Aorta (tissue), 5 donors: Measurements from ENCODE around the gene IGLL1. TPM values are rescaled to one million over a fixed set of nuclear protein-coding genes. Genes with fewer than 3 reads are reported as not detected.
"Not testable (repeated sequence)": the region's sequence is repeated elsewhere in the genome, so short reads cannot be mapped to it uniquely, and the experiment has no call there.

Experiments
- ATAC-seq: fragments of 200-7000 bp; cut with Tn5 transposase; one replicate; pipeline ENCODE4 v1.9.1; 2022; ENCODE audit warnings: moderate library complexity; ENCODE audit not compliant: low FRiP score
- DNase-seq, 2 donors: peaks; one replicate each; pipeline ENCODE4 v3.0.0-alpha.2; 2020
- H3K27ac ChIP-seq, 2 donors: one replicate each; pipeline ENCODE4 v1.5.1; 2013; ENCODE audit warnings: low read length in 2 of 2, mild to moderate bottlenecking in 2 of 2, moderate library complexity in 2 of 2, control low read depth in 1 of 2, inconsistent platforms in 1 of 2, low read depth in 1 of 2
- H3K27me3 ChIP-seq, 2 donors: one replicate each; pipeline ENCODE4 v1.6.1; 2013; ENCODE audit warnings: control low read depth in 1 of 2, low read length in 1 of 2, mild to moderate bottlenecking in 1 of 2, moderate library complexity in 1 of 2; ENCODE audit not compliant: insufficient read depth in 2 of 2, control insufficient read depth in 1 of 2
- H3K36me3 ChIP-seq, 2 donors: one replicate each; pipeline ENCODE4 v1.6.1; 2013; ENCODE audit warnings: control low read depth in 1 of 2, low read length in 1 of 2, mild to moderate bottlenecking in 1 of 2; ENCODE audit not compliant: insufficient read depth in 2 of 2, control insufficient read depth in 1 of 2
- H3K4me1 ChIP-seq, 2 donors: one replicate each; pipeline ENCODE4 v1.6.1; 2013; ENCODE audit warnings: low read length in 2 of 2, control low read depth in 1 of 2, mild to moderate bottlenecking in 1 of 2, moderate library complexity in 1 of 2; ENCODE audit not compliant: insufficient read depth in 2 of 2, control insufficient read depth in 1 of 2
- H3K4me3 ChIP-seq, 2 donors: one replicate each; pipeline ENCODE4 v1.5.1; 2013; ENCODE audit warnings: low read length in 2 of 2, control low read depth in 1 of 2, mild to moderate bottlenecking in 1 of 2
- H3K9me3 ChIP-seq: one replicate; pipeline ENCODE4 v1.6.1; 2013; ENCODE audit warnings: mild to moderate bottlenecking, low read length; ENCODE audit not compliant: control insufficient read depth
- WGBS, 2 donors: extraction: QIAGEN DNeasy Blood & Tissue Kit; methylation state at CpG; one replicate each; pipeline ENCODE4 v1.1.7; 2013; 5-methylcytosine and 5-hydroxymethylcytosine counted together
- intact Hi-C, 2 donors: fragments of 100-400 bp; cut with DNase I; formaldehyde crosslinking; loops; one replicate each; pipeline versions ENCODE4 v1.14.2 to v1.15.0; 2022
- polyA plus RNA-seq, 2 donors: library from polyadenylated mRNA; stranded (reverse); fragments of 200-250 nt; gene quantifications; one replicate each; pipeline ENCODE4 v1.2.3, GENCODE V29; 2013
- total RNA-seq, 2 donors: library from RNA; stranded (reverse); fragmentation: NEBNext Ultra II Directional; extraction: Animal tissue kit (Norgen Biotek cat#: 25700); gene quantifications; one replicate each; pipeline ENCODE4 v1.2.1, GENCODE V29; 2021
- donor health status: healthy with polysubstance abuse.
- donor health status: Bipolar disorder and iron deficiency.
- donor health status: DM: no; HTN: no; CAD: no.
- donor health status: DM: no; HTN: no; CAD: no.
- donor health status: DM: yes; HTN: yes; CAD: no.

Gene IGLL1
- total and polyA plus RNA-seq, 4 donors, result not detected

DNA sequence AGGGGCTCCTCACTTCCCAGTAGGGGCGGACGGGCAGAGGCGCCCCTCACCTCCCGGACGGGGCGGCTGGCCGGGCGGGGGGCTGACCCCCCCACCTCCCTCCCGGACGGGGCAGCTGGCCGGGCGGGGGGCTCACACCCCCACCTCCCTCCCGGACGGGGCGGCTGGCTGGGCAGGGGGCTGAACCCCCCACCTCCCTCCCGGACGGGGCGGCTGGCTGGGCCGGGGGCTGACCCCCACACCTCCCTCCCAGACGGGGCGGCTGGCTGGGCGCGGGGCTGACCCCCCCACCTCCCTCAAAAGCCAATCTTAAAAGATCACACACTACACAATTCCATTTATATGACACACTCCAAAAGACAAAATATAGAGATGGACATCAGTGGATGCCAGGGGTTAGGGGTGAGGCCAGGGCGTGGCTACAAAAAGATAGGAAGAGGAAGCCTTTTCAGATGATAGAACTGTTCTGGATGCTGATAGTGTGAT, 19.0 kb downstream of the IGLL1 start:
- H3K27me3 ChIP-seq, ATAC-seq, H3K36me3 ChIP-seq, H3K4me3 ChIP-seq, H3K4me1 ChIP-seq, intact Hi-C loops, H3K27ac ChIP-seq, H3K9me3 ChIP-seq: not testable (repeated sequence)
- peak in 1 of 2 donors; percentile 13 for DNase-seq
- 85 to 91% methylated on average over 9 to 24 of the region's 24 CpGs for WGBS, 2 donors

DNA sequence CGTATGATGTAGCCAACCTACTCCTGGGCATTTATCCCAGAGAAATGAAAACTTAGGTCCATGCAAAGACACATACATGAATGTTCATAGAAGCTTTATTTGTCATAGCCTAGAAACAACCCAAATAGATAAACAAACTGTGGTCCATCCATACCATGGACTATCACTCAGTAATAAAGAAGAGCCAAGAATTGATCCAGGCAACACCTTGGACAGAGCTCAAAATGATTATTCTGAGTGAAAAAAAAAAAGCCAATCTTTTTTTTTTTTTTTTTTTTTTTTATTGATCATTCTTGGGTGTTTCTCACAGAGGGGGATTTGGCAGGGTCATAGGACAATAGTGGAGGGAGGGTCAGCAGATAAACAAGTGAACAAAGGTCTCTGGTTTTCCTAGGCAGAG, 19.9 kb downstream of the IGLL1 start:
- H3K9me3 ChIP-seq, ATAC-seq, H3K4me3 ChIP-seq, DNase-seq, H3K27ac ChIP-seq, H3K4me1 ChIP-seq, H3K27me3 ChIP-seq, intact Hi-C loops, H3K36me3 ChIP-seq: not testable (repeated sequence)
- WGBS, 2 donors, result 22 to 23% methylated on average over 1 of the region's 1 CpG

GRCh38 chr22:23557467-23557866, 22.6 kb downstream of the IGLL1 start:
- H3K36me3 ChIP-seq, result no peaks in the 10 kb centered on the region
- H3K27ac ChIP-seq, result no peak overlapping the region
- ATAC-seq, result no peak
- no peaks in the 10 kb centered on the region for H3K9me3 ChIP-seq
- WGBS, 2 donors, result 79 to 83% methylated on average over 4 of the region's 4 CpGs
- DNase-seq, result no peak
- no peaks in the 10 kb centered on the region for H3K4me1 ChIP-seq
- no peak overlapping the region for H3K4me3 ChIP-seq
- intact Hi-C loops, result no loop called here
- H3K27me3 ChIP-seq, result no peaks in the 10 kb centered on the region

DNA sequence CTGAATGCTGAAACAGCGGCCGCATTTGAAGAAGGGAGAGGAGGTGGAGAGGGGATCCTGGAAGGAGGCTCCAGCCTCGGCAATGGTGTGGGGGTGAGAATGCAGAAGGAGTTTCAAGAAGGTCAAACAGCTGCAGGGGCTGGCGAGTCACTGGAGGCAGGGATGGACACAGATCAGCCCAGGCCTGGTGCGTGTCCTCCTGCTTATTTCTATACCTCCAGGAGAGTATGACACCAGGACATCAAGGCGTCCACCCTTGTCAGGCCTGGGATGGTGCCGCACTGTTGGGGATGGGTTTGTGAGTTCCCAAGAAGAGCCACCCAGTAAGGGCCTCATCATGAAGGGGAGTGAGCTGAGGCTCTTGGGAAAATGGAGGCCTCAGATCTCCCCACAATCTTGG, 23.1 kb downstream of the IGLL1 start:
- H3K4me3 ChIP-seq, result no peak overlapping the region
- H3K4me1 ChIP-seq, result no peaks in the 10 kb centered on the region
- H3K36me3 ChIP-seq, result no peaks in the 10 kb centered on the region
- intact Hi-C loops, result no loop called here
- ATAC-seq (no peak), DNase-seq (peak in 1 of 2 donors; percentile 60)
- H3K9me3 ChIP-seq, result no peaks in the 10 kb centered on the region
- no peaks in the 10 kb centered on the region for H3K27me3 ChIP-seq
- WGBS, 2 donors, result 83 to 85% methylated on average over 6 to 7 of the region's 7 CpGs
- no peak overlapping the region for H3K27ac ChIP-seq

DNA sequence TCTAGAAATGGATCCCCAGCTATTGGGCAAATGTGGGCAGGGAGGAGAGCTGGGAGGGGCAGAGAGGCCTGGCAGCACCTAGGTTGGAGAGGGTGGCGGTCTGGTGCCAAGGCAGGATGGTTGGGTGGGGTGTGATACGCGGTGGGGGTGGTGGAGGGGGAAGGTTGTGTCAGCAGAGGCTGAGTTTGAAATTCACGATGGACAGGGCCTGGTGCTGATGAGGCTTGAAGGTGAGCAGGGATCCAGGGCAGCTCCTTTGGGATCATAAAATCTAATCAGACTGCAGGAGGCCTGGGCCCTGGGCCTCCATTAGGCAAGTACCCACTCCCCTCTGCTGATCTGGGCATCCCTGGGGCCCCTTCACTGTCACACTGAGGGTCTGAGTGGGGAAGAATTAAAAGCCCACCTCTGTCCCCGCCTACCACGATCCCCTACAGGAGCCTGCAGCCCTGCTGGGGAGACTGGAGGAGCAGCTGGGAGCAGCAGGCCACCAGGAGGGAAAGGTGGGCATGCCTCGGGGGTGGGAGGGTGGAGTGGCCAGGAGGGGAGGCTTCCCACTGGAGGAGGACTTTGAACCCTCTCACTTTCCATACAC, 24.0 kb downstream of the IGLL1 start:
- no peaks in the 10 kb centered on the region for H3K9me3 ChIP-seq
- intact Hi-C loops, result no loop called here
- H3K27me3 ChIP-seq, result no peaks in the 10 kb centered on the region
- H3K4me3 ChIP-seq, result no peak overlapping the region
- no peaks in the 10 kb centered on the region for H3K36me3 ChIP-seq
- no peaks in the 10 kb centered on the region for H3K4me1 ChIP-seq
- WGBS, 2 donors, result 48 to 58% methylated on average over 7 of the region's 7 CpGs
- ATAC-seq (no peak), DNase-seq (peak in 1 of 2 donors; percentile 55)
- no peak overlapping the region for H3K27ac ChIP-seq

DNA sequence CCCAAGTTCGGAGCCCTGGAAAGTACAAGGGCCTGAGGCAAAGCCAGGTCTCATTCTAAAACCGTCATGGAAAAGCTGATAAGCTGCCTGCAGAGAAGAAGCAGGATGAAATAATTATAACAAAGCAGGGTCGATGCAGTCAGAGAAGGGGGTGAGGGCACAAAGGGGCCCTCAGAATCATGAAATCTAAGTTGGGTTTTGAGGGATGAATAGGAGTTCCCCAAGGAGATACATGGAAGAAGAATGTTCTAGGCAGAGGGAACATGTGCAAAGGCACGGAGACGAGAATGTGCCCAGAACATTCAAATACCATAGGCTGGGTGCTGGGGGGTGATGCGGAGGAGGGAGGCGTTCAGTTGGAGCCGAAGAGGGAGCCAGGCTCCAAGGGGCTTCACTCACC, 25.0 kb downstream of the IGLL1 start:
- H3K36me3 ChIP-seq, result no peaks in the 10 kb centered on the region
- no peaks in the 10 kb centered on the region for H3K27me3 ChIP-seq
- intact Hi-C loops, result no loop called here
- no peaks in the 10 kb centered on the region for H3K9me3 ChIP-seq
- H3K4me1 ChIP-seq, result no peaks in the 10 kb centered on the region
- 67 to 84% methylated on average over 8 of the region's 8 CpGs for WGBS, 2 donors
- H3K27ac ChIP-seq, result no peak overlapping the region
- no peak overlapping the region for H3K4me3 ChIP-seq
- DNase-seq (peak in 1 of 2 donors; percentile 38), ATAC-seq (no peak)

DNA sequence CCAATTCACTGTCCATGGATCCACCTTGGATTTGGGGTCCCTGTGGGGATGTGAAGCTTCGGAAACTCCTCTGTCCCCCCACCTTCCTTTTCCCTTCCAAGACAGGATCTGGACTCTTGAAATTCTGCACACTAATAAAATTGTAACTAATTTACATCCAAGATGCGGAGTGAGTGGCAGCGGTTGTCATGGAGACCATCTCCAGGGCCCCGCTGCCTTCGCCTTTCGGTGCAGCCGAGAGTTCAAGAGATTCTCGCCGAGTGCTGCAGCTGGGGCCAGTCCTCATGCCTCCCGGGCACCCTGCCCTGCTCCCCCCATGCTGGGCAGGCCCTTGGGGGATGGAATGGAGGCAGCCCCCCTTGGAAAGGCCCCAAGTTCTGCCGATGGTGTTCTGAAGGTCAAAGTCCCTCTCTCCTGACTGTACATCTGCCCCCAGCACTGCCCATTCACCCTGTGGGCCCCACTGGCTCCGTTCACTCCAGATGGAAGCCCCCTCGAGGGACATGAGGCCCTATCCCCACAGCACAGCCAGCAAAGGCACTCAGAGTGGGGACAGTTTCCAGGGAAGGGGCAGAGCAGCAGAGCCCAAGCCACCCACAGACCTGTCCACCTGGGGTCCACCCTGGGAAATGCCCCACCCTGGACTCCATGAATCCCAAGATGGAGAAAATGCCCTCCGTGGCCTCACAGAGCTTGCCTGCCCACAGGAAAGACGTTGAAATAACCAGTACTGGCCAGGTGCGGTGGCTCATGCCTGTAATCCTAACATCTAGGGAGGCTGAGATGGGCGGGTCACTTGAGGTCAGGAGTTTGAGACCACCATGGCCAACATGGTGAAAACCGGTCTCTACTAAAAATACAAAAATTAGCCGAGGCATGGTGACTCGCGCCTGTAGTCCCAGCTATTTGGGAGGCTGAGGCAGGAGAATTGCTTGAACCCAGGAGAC, 25.9 kb downstream of the IGLL1 start:
- no peaks in the 10 kb centered on the region for H3K4me1 ChIP-seq
- no peaks in the 10 kb centered on the region for H3K27me3 ChIP-seq
- no peak overlapping the region for H3K4me3 ChIP-seq
- WGBS, 2 donors, result 83 to 85% methylated on average over 21 of the region's 21 CpGs
- DNase-seq, result peak in 1 of 2 donors; percentile 55
- H3K36me3 ChIP-seq, result no peaks in the 10 kb centered on the region
- no peak overlapping the region for H3K27ac ChIP-seq
- no peak for ATAC-seq
- H3K9me3 ChIP-seq, result no peaks in the 10 kb centered on the region
- intact Hi-C loops, result no loop called here

- no peak overlapping the region for H3K27ac ChIP-seq
- DNase-seq, result peak in 1 of 2 donors; percentile 40
- no peak overlapping the region for H3K4me3 ChIP-seq
- intact Hi-C loops, result no loop called here
- no peaks in the 10 kb centered on the region for H3K9me3 ChIP-seq
- H3K27me3 ChIP-seq, result no peaks in the 10 kb centered on the region
- 60 to 68% methylated on average over 5 of the region's 5 CpGs for WGBS, 2 donors
- no peak for ATAC-seq
- no peaks in the 10 kb centered on the region for H3K36me3 ChIP-seq
- H3K4me1 ChIP-seq, result no peaks in the 10 kb centered on the region
Observed at GRCh38 chr22:23553438-23553837, 26.7 kb downstream of the IGLL1 start.

- H3K4me3 ChIP-seq, result no peak overlapping the region
- no peaks in the 10 kb centered on the region for H3K4me1 ChIP-seq
- H3K9me3 ChIP-seq, result no peaks in the 10 kb centered on the region
- DNase-seq, result no peak
- H3K27me3 ChIP-seq, result no peaks in the 10 kb centered on the region
- H3K27ac ChIP-seq, result no peak overlapping the region
- no peak for ATAC-seq
- intact Hi-C loops, result no loop called here
- H3K36me3 ChIP-seq, result no peaks in the 10 kb centered on the region
Observed at GRCh38 chr22:23552573-23552972, 27.5 kb downstream of the IGLL1 start.
